ENCODE results near the gene ESF1.

Gene ESF1

GRCh38 chr20:13672690-13673089, 112.0 kb downstream of the ESF1 start:
- DNase-seq = no peak

- no peak for DNase-seq
Measured at GRCh38 chr20:13671916-13672378, 112.8 kb downstream of the ESF1 start.

GRCh38 chr20:13671512-13671911, 113.2 kb downstream of the ESF1 start:
- no peak for DNase-seq

GRCh38 chr20:13670160-13670559, 114.6 kb downstream of the ESF1 start:
- DNase-seq = no peak

GRCh38 chr20:13665709-13666395, 118.9 kb downstream of the ESF1 start:
- DNase-seq = no peak
